ENCODE results near the gene XYLT2.

DNA sequence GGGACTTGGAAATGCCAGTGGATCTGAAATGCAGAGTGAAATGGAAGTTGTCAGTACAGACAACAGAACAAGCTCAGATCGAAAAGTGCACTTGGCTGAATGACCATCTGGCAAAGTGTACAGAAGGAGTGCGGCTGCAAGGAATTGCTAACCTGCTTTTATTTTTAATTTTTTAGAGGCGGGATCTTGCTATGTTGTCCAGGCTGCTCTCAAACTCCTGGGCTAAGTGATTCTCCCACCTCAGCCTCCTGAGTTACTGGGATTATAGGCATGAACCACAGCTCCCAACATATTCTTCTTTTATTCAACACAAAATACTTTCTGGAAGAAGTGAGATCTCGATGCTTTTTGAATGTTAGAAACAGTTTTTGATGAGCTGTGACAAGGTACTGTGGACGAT, 47.8 kb downstream of the XYLT2 start:
- TF ChIP-seq, protein P1, sequence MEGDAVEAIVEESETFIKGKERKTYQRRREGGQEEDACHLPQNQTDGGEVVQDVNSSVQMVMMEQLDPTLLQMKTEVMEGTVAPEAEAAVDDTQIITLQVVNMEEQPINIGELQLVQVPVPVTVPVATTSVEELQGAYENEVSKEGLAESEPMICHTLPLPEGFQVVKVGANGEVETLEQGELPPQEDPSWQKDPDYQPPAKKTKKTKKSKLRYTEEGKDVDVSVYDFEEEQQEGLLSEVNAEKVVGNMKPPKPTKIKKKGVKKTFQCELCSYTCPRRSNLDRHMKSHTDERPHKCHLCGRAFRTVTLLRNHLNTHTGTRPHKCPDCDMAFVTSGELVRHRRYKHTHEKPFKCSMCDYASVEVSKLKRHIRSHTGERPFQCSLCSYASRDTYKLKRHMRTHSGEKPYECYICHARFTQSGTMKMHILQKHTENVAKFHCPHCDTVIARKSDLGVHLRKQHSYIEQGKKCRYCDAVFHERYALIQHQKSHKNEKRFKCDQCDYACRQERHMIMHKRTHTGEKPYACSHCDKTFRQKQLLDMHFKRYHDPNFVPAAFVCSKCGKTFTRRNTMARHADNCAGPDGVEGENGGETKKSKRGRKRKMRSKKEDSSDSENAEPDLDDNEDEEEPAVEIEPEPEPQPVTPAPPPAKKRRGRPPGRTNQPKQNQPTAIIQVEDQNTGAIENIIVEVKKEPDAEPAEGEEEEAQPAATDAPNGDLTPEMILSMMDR (IDR thresholded peaks at IDR 0.05), result no peak
- no peak for TF ChIP-seq POLR2AphosphoS5 (IDR thresholded peaks at IDR 0.05)

Data from breast epithelium (tissue), 3 donors.